Parietal lobe (tissue), 2 donors: ENCODE measurements around the gene ARSG. TPM values are rescaled to one million over a fixed set of nuclear protein-coding genes. Genes with fewer than 3 reads are reported as not detected.

Experiments used
- small RNA-seq: library from RNA; depleted of rRNA; stranded (forward); fragments of <200 nt; gene quantifications from one replicate; pipeline ENCODE3, GENCODE V24; 2014; ENCODE audit warnings: low replicate concordance
- total RNA-seq: library from RNA; depleted of rRNA; stranded (reverse); fragments of >200 nt; gene quantifications from one replicate; pipeline ENCODE4 v1.2.3, GENCODE V29; 2014

ARSG gene
- 6.9 TPM for total RNA-seq

GRCh38 chr17:68290955-68291835 is at the start of gene ARSG, which contains the start of gene SLC16A6:
Gene ARSG, plus strand, starts transcription at chr17:68291495. Its CDS starts 15,999 bp downstream, at chr17:68307494.
Gene SLC16A6, minus strand, starts transcription at chr17:68291127. Its CDS starts 12,807 bp downstream, at chr17:68278320.

GRCh38 chr17:68247445-68248198 is 43.7 kb upstream of the ARSG start, which contains the start of gene AMZ2:
Gene AMZ2, plus strand, starts transcription at chr17:68248043. Its CDS starts 2,145 bp downstream, at chr17:68250188.

GRCh38 chr17:68457168-68457538 is 165.9 kb downstream of the ARSG start, which contains the start of gene WIPI1:
Gene WIPI1, minus strand, starts transcription at chr17:68457496. Its CDS starts 75 bp downstream, at chr17:68457421.

Small RNA genes within 50 kb of the gene (small RNA-seq; reads per million reads assigned to genes)
- not detected for gene MIR635

Other genes with a start within 250 kb of the ARSG start
- gene AMZ2, start 43.5 kb upstream of the ARSG start, total RNA-seq, result 47.6 TPM
- 0.94 TPM for gene SLC16A6, start 368 bp upstream of the ARSG start, total RNA-seq
- 7.8 TPM for gene WIPI1, start 166.0 kb downstream of the ARSG start, total RNA-seq
- 270 TPM for gene PRKAR1A, start 220.9 kb downstream of the ARSG start, total RNA-seq